ENCODE measurements around the gene SMAD7. TPM values are rescaled to one million over a fixed set of nuclear protein-coding genes. Genes with fewer than 3 reads are reported as not detected.
"Not testable (repeated sequence)": the region's sequence is repeated elsewhere in the genome, so short reads cannot be mapped to it uniquely, and the experiment has no call there.

Gene SMAD7
- total RNA-seq, 1 donor from 2014 or later, result 54.4 TPM

DNA sequence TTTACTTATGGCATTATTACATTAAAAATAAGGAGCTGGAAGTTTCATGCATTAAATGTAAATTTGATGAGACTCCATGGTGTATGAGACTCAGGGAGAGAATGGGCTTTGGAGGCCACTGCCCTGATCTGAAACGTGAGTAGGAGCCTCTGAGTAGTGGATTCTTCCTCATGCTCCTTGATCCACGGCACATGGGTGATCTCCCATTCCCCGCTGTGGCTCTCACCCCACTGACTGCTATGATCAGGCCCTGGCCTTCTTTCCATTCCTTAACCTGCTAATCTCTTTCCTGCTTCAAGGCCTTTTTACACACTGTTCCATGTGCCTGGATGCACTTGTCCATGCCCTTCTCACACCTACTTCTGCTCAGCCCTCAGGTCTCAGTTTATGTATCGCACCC is 68.4 kb downstream of the SMAD7 start:
- DNase-seq (ENCODE audit: low spot score), result no peak

- peak; percentile 96 for DNase-seq (ENCODE audit: low spot score)
Measured at GRCh38 chr18:48880931-48881330, 69.8 kb downstream of the SMAD7 start.

- DNase-seq (ENCODE audit: low spot score), result no peak
Measured at GRCh38 chr18:48879008-48879431, 71.7 kb downstream of the SMAD7 start.

GRCh38 chr18:48878471-48878870 is 72.3 kb downstream of the SMAD7 start:
- DNase-seq (ENCODE audit: low spot score), result no peak

DNA sequence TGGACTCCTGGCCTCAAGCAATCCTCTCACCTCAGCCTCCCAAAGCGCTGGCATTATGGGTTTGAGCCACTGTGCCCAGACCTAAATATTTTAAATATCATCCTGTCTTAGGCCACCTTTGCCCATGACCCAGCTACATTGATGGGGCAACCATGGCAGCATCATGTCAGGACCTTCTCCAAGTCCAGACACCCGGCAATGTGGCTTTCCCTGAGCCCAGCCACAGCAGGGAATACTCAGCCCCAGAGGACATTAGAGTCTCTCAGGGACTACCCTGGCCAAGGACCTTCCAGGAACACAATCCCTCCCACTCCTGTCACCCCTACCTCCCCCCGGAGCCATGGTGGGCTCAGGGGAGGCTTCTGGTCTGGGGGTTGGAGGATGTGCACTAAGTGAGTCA is 72.8 kb downstream of the SMAD7 start:
- no peak for DNase-seq (ENCODE audit: low spot score)

- no peak for DNase-seq (ENCODE audit: low spot score)
Measured at GRCh38 chr18:48876590-48876989, 74.2 kb downstream of the SMAD7 start.

- no peak for DNase-seq (ENCODE audit: low spot score)
Measured at GRCh38 chr18:48875942-48876511, 74.7 kb downstream of the SMAD7 start.

GRCh38 chr18:48875314-48875941 is 75.3 kb downstream of the SMAD7 start:
- DNase-seq (ENCODE audit: low spot score), result no peak

- no peak for DNase-seq (ENCODE audit: low spot score)
Measured at GRCh38 chr18:48874701-48875162, 76.0 kb downstream of the SMAD7 start.

DNA sequence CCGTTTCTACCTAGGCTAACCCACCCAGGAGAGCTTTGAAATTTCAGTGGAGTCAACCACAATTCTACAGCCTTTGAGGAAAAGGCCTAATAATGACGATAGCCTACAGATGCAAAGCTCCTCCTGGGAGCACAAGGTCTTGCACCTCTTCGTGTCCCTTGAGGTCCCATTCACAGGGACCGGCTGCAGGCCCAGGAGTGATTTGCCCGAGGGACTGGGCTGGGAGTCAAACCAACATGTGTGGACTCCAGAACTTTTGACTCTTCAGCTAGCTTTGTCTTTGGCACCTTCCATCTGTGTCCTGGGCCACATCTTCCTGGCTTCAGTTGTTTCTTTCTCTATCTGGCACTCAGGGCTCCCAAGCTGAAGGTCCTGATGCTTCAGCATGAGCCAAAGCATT is 76.5 kb downstream of the SMAD7 start:
- no peak for DNase-seq (ENCODE audit: low spot score)

- DNase-seq (ENCODE audit: low spot score), result no peak
Measured at GRCh38 chr18:48872234-48873145, 78.3 kb downstream of the SMAD7 start.

DNA sequence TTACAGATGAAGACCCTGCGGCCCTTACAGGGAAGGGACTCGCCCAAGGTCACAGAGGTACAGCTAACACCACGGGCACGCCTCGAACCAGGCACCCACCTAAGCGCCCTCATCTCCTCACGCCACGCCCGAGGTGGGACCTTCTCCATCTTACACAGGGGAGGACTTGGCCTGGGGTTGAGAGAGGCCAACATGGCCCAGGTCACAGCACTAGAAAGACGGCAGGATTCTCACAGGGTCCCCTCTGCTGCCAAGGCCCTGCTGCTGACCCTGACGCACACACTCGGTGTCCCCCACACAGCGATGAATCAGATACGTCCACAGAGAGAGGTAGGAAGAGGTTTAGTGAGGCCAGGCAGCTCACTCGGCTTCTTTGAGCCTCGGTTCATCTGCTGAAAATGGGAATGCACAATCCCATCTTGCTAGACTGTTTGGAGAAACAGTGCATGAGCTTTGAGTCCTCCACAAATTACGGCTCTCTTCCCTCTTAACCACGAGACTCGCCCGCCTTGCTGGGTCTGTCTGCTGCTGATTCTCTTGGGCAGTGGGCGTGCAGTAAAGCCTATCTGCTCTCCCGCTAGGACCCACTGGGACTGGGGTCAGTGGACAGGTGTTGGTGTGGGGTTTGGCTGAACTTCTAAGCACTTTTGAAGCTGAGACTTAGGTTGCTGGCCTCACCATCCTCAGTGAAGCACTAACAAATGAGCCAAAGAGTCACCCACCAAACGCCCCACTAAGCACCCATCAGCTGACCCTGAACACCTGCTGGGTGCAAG is 79.2 kb downstream of the SMAD7 start:
- DNase-seq (ENCODE audit: low spot score), result no peak

- DNase-seq (ENCODE audit: low spot score), result not testable (repeated sequence)
Measured at GRCh38 chr18:48870926-48871325, 79.8 kb downstream of the SMAD7 start.

Data from umbilical cord (tissue), 2 donors.